GM21447 (cell line): Measurements from ENCODE around the gene DQX1.

Source experiments
- ATAC-seq: cut with Tn5 transposase; IDR thresholded peaks from one replicate; pipeline ENCODE4 v1.9.1; 2021; ENCODE audit not compliant: unreplicated experiment

DQX1 gene

GRCh38 chr2:74512744-74513604 lies 13.1 kb downstream of the DQX1 start:
- ATAC-seq, result no peak

- ATAC-seq, result no peak
Measured at GRCh38 chr2:74511104-74511989, 14.7 kb downstream of the DQX1 start.

- ATAC-seq, result no peak
Measured at GRCh38 chr2:74510272-74510671, 15.8 kb downstream of the DQX1 start.

- no peak for ATAC-seq
Measured at GRCh38 chr2:74507926-74508520, 18.0 kb downstream of the DQX1 start.

- peak; percentile 91 for ATAC-seq
Measured at GRCh38 chr2:74507145-74507925, 18.7 kb downstream of the DQX1 start, which contains the start of gene PCGF1. PCGF1 (minus strand) TSS chr2:74507695; CDS start chr2:74507668, 27 bp downstream.

- no peak for ATAC-seq
Measured at GRCh38 chr2:74505448-74506246, 20.4 kb downstream of the DQX1 start.

GRCh38 chr2:74504591-74504990 lies 21.4 kb downstream of the DQX1 start:
- no peak for ATAC-seq

GRCh38 chr2:74503506-74504475 lies 22.2 kb downstream of the DQX1 start:
- no peak for ATAC-seq

- peak; percentile 26 for ATAC-seq
Measured at GRCh38 chr2:74502720-74503505, 23.1 kb downstream of the DQX1 start.

GRCh38 chr2:74502147-74502719 lies 23.8 kb downstream of the DQX1 start:
- ATAC-seq, result no peak

- ATAC-seq, result no peak
Measured at GRCh38 chr2:74501335-74502071, 24.5 kb downstream of the DQX1 start.

- no peak for ATAC-seq
Measured at GRCh38 chr2:74500578-74500946, 25.5 kb downstream of the DQX1 start.

GRCh38 chr2:74499940-74500577 lies 26.0 kb downstream of the DQX1 start:
- ATAC-seq, result no peak

- ATAC-seq, result no peak
Measured at GRCh38 chr2:74499267-74499939, 26.6 kb downstream of the DQX1 start, which contains the start of gene LBX2. LBX2 (minus strand) TSS chr2:74499603; CDS start chr2:74499537, 66 bp downstream.

- ATAC-seq, result no peak
Measured at GRCh38 chr2:74498500-74499266, 27.3 kb downstream of the DQX1 start.
